ENCODE results near the gene CD46. TPM values are rescaled to one million over a fixed set of nuclear protein-coding genes. Genes with fewer than 3 reads are reported as not detected.

The CD46 gene
- total RNA-seq, 1 experiment from 2014 or later: 91.4 TPM

DNA sequence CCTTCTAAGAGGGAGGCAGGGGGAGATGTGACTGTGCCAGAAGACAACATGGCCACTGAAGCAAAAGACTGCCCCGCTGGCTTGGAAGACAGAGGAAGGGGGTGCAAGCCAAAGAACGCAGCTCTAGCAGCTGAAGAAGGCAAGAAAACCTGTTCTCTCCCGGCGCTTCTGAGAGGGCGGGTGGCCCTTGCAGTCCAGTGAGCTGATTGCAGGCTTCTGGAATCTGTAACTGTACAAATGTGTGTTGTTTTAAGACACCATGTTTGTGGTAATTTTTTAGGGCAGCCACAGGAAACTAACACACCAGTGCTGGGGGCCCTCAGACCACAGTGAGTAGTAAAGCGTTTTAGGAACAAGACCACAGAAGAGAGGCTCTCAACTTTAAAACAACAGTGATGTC lies 47.0 kb downstream of the CD46 start:
- CTCF ChIA-PET: no interaction called here

DNA sequence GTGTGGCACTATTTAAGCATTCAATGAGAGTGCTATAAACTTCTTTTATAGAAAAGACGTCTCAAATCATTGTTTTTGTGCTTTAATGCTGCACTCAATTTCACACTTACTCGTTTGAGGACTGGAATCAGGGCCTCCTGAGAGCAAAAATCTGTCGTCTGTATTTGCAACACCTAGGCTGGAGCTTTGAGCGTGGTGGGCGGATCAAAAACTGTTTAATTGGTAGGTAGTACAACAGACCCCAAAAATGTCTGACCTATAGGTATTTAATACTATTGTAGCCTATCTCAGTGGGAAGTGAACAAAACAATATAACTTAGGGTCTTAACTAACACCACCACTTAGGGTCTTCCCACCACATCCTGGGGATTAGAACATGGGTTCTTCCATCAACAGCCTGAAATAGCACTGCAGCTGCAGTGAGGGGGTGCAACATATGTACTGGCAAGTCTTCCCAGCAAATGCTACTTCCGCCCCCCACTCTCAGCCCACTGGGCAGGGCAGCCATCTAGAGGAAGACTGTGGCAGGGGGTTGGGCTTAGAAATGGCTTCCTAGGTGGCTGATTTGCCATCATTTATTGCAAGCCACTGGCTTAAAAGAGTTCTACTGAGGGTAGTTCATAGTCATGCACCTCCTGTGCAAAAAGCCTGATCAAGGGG lies 48.3 kb downstream of the CD46 start:
- no peaks in the 10 kb centered on the region for H3K4me1 ChIP-seq (ENCODE audit: insufficient read depth, low read length, poor library complexity, severe bottlenecking)
- intact Hi-C loops (cut with micrococcal nuclease; ENCODE audit: unreplicated experiment): no loop called here
- CTCF ChIA-PET: no interaction called here
- H3K4me3 ChIP-seq (ENCODE audit: low read depth, low read length, poor library complexity, severe bottlenecking): no peak overlapping the region
- no peaks in the 10 kb centered on the region for H3K36me3 ChIP-seq (ENCODE audit: insufficient read depth, low read length, poor library complexity, severe bottlenecking)
- no peak overlapping the region for H3K27ac ChIP-seq (ENCODE audit: low read depth, low read length, poor library complexity, severe bottlenecking)
- H3K9me3 ChIP-seq (ENCODE audit: low read depth, low read length, poor library complexity, severe bottlenecking): no peaks in the 10 kb centered on the region
- no TSS peak for BruUV-seq (replicated peaks)
- no peak for TF ChIP-seq EZH2 (IDR thresholded peaks at IDR 0.05; ENCODE audit: borderline replicate concordance, low read depth, low read length, poor library complexity, severe bottlenecking)
- POLR2A ChIA-PET (ENCODE audit: low non-redundant PET): no interaction called here
- H3K27me3 ChIP-seq (replicated peaks; ENCODE audit: insufficient read depth, low read depth, low read length, poor library complexity): no peaks in the 10 kb centered on the region
- DNase-seq (ENCODE audit: low spot score): no peak

More for the DNA sequence above, 47.0 kb downstream of the CD46 start:
- Histone ChIP-seq H3K9me3 (ENCODE audit: low read depth, low read length, poor library complexity, severe bottlenecking) (no peaks in the 10 kb centered on the region), H3K27me3 (replicated peaks; ENCODE audit: insufficient read depth, low read depth, low read length, poor library complexity) (no peaks in the 10 kb centered on the region), H3K36me3 (ENCODE audit: insufficient read depth, low read length, poor library complexity, severe bottlenecking) (peaks cover 5% of the 10 kb centered on the region), H3K27ac (ENCODE audit: low read depth, low read length, poor library complexity, severe bottlenecking) (no peak overlapping the region), H3K4me1 (ENCODE audit: insufficient read depth, low read length, poor library complexity, severe bottlenecking) (no peaks in the 10 kb centered on the region), H3K4me3 (ENCODE audit: low read depth, low read length, poor library complexity, severe bottlenecking) (no peak overlapping the region)
- POLR2A ChIA-PET (ENCODE audit: low non-redundant PET): no interaction called here
- intact Hi-C loops (cut with micrococcal nuclease; ENCODE audit: unreplicated experiment): no loop called here
- BruUV-seq (replicated peaks): no TSS peak
- TF ChIP-seq, protein P1, sequence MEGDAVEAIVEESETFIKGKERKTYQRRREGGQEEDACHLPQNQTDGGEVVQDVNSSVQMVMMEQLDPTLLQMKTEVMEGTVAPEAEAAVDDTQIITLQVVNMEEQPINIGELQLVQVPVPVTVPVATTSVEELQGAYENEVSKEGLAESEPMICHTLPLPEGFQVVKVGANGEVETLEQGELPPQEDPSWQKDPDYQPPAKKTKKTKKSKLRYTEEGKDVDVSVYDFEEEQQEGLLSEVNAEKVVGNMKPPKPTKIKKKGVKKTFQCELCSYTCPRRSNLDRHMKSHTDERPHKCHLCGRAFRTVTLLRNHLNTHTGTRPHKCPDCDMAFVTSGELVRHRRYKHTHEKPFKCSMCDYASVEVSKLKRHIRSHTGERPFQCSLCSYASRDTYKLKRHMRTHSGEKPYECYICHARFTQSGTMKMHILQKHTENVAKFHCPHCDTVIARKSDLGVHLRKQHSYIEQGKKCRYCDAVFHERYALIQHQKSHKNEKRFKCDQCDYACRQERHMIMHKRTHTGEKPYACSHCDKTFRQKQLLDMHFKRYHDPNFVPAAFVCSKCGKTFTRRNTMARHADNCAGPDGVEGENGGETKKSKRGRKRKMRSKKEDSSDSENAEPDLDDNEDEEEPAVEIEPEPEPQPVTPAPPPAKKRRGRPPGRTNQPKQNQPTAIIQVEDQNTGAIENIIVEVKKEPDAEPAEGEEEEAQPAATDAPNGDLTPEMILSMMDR (conservative IDR thresholded peaks at IDR 0.05; ENCODE audit: low read depth, low read length): no peak
- no peak for TF ChIP-seq EZH2 (IDR thresholded peaks at IDR 0.05; ENCODE audit: borderline replicate concordance, low read depth, low read length, poor library complexity, severe bottlenecking)
- no peak for DNase-seq (ENCODE audit: low spot score)

DNA sequence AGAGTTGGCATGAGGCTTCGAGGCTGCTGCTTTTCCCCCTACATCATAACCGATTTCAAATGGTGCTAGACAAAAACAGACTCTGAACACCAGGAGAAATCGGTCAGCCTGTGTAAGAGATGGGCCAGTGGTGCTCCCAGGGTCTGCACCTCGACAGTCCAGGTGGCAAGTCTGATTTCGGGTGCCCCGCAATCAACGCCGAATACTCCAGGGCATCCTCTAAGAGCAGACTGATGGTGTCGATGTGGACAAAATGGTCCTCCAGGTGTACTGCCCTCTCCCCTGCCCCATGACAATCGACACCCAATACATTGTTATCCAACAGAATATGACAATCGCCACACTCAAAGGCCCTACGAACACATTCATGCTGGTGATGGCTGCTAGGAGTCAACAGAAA lies 50.0 kb downstream of the CD46 start:
- Histone ChIP-seq H3K36me3 (ENCODE audit: insufficient read depth, low read length, poor library complexity, severe bottlenecking) (no peaks in the 10 kb centered on the region), H3K4me3 (ENCODE audit: low read depth, low read length, poor library complexity, severe bottlenecking) (no peak overlapping the region), H3K4me1 (ENCODE audit: insufficient read depth, low read length, poor library complexity, severe bottlenecking) (no peaks in the 10 kb centered on the region), H3K27me3 (replicated peaks; ENCODE audit: insufficient read depth, low read depth, low read length, poor library complexity) (no peaks in the 10 kb centered on the region), H3K27ac (ENCODE audit: low read depth, low read length, poor library complexity, severe bottlenecking) (no peak overlapping the region), H3K9me3 (ENCODE audit: low read depth, low read length, poor library complexity, severe bottlenecking) (no peaks in the 10 kb centered on the region)
- BruUV-seq (replicated peaks): no TSS peak
- intact Hi-C loops (cut with micrococcal nuclease; ENCODE audit: unreplicated experiment): no loop called here
- no peak for DNase-seq (ENCODE audit: low spot score)
- CTCF ChIA-PET: no interaction called here
- POLR2A ChIA-PET (ENCODE audit: low non-redundant PET): no interaction called here
- TF ChIP-seq, protein P1 (conservative IDR thresholded peaks at IDR 0.05; ENCODE audit: low read depth, low read length): no peak
- TF ChIP-seq EZH2 (IDR thresholded peaks at IDR 0.05; ENCODE audit: borderline replicate concordance, low read depth, low read length, poor library complexity, severe bottlenecking): no peak

DNA sequence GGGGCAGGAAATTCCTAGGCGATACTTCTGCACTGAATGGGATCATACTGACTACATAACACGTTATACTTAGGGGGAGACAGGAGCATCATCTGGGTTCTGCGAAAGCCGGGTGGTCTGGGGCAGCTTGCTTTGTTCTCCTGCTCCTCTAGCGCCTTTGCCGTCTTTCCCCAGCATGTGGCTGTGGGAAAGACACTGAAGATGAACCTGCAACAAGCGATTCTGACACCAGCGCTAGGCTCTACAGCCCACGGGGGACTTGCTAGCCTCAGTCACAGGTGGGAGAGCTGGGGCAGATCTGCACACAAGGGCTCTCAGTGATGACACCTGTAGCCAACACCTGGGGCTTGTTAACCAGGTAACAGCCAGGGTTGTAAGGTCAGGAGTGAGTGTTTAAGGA lies 51.8 kb downstream of the CD46 start:
- POLR2A ChIA-PET (ENCODE audit: low non-redundant PET): no interaction called here
- Histone ChIP-seq H3K4me3 (ENCODE audit: low read depth, low read length, poor library complexity, severe bottlenecking) (no peak overlapping the region), H3K27me3 (replicated peaks; ENCODE audit: insufficient read depth, low read depth, low read length, poor library complexity) (no peaks in the 10 kb centered on the region), H3K4me1 (ENCODE audit: insufficient read depth, low read length, poor library complexity, severe bottlenecking) (no peaks in the 10 kb centered on the region), H3K27ac (ENCODE audit: low read depth, low read length, poor library complexity, severe bottlenecking) (no peak overlapping the region), H3K36me3 (ENCODE audit: insufficient read depth, low read length, poor library complexity, severe bottlenecking) (no peaks in the 10 kb centered on the region), H3K9me3 (ENCODE audit: low read depth, low read length, poor library complexity, severe bottlenecking) (no peaks in the 10 kb centered on the region)
- DNase-seq (ENCODE audit: low spot score): no peak
- intact Hi-C loops (cut with micrococcal nuclease; ENCODE audit: unreplicated experiment): no loop called here
- BruUV-seq (replicated peaks): no TSS peak
- CTCF ChIA-PET: no interaction called here
- TF ChIP-seq EZH2 (IDR thresholded peaks at IDR 0.05; ENCODE audit: borderline replicate concordance, low read depth, low read length, poor library complexity, severe bottlenecking): no peak
- TF ChIP-seq, protein P1 (conservative IDR thresholded peaks at IDR 0.05; ENCODE audit: low read depth, low read length): no peak
